Measurements from ENCODE around the gene TEX52.
"Not testable (repeated sequence)": the region's sequence is repeated elsewhere in the genome, so short reads cannot be mapped to it uniquely, and the experiment has no call there.

TEX52 gene

DNA sequence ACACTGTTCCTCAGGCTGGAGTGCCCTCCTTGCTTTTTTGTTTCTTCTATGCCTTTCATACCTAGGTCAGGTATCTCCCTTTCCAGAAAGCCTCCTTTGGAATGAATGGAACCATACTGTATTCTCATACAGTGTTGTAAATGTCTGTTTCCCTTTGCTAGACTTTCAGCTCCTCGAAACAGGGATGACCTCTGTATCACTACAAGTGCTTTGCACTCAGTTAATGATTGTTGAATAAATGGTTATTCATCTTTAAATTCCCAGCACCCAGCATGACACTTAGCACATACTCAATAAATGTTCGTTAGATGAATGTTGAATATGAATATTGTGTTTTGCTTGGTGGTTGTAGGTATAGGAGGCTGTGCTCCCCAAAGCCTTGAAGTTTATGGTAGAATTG is 28.0 kb upstream of the TEX52 start:
- Mint-ChIP-seq H3K4me1 (peaks cover 19 to 38% of the 10 kb centered on the region in 2 donors), H3K27me3 (no peaks in the 10 kb centered on the region), H3K4me3 (no peak overlapping the region), H3K27ac (peak overlapping the region; percentile 17), H3K9me3 (peaks cover 0 to 2% of the 10 kb centered on the region in 2 donors), H3K36me3 (peaks cover 13 to 17% of the 10 kb centered on the region in 2 donors)
- DNase-seq = no peak
- no peak for ATAC-seq (replicated peaks)

DNA sequence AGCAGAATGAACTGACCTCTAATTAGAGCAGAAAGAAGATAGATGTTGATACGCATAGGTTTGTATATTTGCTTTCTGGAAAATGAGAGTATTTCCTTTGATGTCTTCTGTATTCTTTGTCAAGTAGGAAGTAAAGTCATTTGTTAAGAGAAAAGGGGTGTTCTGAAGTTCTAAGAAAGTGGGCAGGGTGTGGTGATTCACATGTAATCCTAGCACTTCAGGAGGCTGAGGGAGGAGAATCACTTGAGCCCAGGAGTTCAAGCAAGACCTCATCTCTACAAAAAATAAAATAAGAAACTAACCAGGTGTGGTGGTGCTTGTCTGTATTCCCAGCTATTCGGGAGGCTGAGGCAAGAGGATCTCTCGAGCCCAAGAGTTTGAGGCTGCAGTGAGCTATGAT is 23.0 kb upstream of the TEX52 start:
- Mint-ChIP-seq H3K4me3 (no peak overlapping the region), H3K27ac (no peak overlapping the region), H3K4me1 (peaks cover 18 to 45% of the 10 kb centered on the region in 2 donors), H3K9me3 (no peaks in the 10 kb centered on the region), H3K36me3 (peaks cover 4 to 12% of the 10 kb centered on the region in 2 donors), H3K27me3 (no peaks in the 10 kb centered on the region)
- DNase-seq = no peak
- ATAC-seq (replicated peaks) = no peak

DNA sequence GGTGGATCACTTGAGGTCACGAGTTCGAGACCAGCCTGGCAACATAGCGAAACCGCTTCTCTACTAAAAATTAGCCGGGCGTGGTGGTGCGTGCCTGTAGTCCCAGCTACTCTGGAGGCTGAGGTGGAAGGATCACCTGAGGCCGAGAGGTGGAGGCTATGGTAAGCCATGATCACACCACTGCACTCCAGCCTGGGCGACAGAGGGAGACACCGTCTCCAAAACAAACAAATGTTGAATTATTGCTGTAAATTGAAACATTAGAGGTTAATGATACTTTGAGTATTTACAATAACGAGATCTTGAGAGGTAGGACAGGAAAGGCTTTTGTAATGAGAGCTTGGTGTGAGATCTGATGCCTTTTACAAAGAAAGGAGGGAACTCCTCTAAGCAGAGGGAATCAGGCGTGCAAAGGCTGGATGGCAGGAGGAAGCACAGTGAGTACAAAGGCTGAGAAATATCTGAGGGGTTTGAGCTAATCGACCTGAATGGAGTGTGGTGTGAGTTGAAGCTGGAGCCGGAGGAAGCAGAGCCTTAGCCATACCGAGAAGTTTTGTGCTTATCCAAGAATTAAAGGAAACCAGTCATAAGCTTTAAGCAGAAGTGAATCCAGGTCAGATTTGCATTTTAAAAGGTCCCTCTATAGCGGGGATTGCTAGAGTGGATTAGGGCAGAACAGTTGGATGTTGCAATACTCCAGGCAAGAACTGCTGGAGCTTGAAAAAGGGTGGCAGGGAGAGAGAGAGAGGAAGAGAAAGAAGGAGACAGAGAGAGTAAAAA is 21.3 kb upstream of the TEX52 start:
- H3K4me1 Mint-ChIP-seq = peaks cover 14 to 32% of the 10 kb centered on the region in 2 donors
- DNase-seq (no peak), ATAC-seq (replicated peaks) (peak; percentile 72 to 74)
- H3K27ac Mint-ChIP-seq = peak overlapping the region; percentile 98
- H3K9me3 Mint-ChIP-seq = no peaks in the 10 kb centered on the region
- peak overlapping the region; percentile 94 to 97 for H3K4me3 Mint-ChIP-seq
- no peaks in the 10 kb centered on the region for H3K27me3 Mint-ChIP-seq
- peaks cover 4 to 7% of the 10 kb centered on the region in 2 donors for H3K36me3 Mint-ChIP-seq

DNA sequence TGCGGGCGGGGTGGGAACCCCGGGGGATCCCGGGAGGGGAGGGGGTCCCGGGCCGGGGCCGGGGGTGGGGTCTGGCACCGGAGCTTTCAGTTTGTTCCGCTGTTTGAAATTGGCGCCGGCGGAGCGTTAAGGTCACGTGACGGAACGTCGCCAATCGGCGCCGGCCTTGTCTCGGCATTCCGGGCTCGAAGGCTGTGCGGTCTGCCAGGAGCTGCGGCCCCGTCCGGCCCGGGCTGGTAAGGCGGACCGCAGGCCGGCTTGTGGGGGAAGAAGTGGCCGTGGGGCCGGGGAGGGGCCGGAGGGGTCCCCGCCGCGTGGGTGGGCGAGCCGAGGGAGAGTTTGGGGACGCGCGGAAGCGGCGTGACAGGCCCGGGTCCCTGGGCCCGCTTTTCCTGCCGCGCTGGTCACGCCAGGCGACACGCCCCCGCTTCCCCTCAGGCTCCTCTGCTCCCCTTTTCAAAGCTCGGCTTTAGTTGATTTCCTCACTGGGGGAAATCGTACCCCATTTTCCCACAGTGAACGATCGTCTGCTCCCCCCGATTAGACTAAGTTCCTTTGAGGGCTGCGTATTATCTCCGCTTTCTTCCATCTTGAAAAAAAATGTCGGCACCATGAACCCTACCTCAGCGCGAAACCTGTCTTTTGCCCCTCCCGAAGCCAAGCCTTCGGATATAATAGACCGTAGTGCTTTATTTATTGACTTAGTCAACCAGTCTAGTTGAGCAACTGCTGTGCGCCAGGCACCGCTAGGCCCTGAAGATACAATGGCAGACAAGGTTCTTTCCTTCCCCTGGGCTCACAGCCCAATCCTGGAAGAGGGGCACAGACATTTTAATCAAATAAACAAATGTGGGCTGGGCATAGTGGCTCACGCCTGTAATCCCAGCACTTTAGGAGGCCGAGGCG is 20.5 kb upstream of the TEX52 start, which contains the start of the genes FOXM1 and RHNO1:
FOXM1 (minus strand) TSS at position 128 of the 906 bp plus-strand sequence. CDS start 2,696 bp downstream, outside the sequence.
RHNO1 (plus strand) TSS at position 177 of the 906 bp plus-strand sequence. CDS start 8,144 bp downstream, outside the sequence.
- Mint-ChIP-seq H3K36me3 (peaks cover 4 to 7% of the 10 kb centered on the region in 2 donors), H3K9me3 (no peaks in the 10 kb centered on the region), H3K27ac (peak within 1 kb of the TSS; percentile 98), H3K4me3 (peak within 1 kb of the TSS; percentile 94 to 97), H3K4me1 (peaks cover 14 to 32% of the 10 kb centered on the region in 2 donors), H3K27me3 (no peaks in the 10 kb centered on the region)
- ATAC-seq (replicated peaks) (peak; percentile 82 to 85), DNase-seq (peak; percentile 81)

DNA sequence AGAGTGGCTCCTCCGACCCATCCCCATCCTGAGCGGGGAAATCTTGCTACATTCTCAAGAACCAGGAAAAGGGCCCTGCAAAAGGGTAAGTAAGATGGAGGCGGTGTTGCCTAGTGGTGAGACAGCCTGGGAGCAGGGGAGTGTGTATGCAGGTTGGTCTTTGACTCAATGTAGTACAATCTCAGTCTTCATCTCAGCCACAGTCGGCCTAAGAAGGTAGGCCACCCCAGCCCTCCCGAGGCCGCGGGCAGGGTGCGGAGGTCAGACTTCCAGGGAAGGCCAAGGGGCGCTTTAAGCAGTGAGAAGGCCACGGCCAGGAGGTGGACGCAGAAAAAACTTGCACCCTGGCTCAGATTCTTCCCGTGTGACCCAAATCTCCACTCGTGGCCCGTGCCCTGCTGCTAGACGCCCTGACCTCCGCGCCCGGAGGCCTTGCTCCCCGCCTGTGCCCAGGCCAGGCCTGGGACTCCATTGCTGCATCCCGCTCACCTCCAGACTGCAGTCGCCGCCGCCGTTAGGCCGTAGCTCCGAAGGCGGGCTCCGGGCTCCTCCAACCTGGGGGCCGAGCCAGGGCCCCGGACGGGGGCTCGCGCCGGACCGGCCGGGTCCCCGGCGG is 19.7 kb upstream of the TEX52 start:
- Mint-ChIP-seq H3K4me3 (peak overlapping the region; percentile 84 to 97), H3K9me3 (no peaks in the 10 kb centered on the region), H3K27me3 (no peaks in the 10 kb centered on the region), H3K27ac (peak overlapping the region; percentile 85), H3K36me3 (peaks cover 4 to 7% of the 10 kb centered on the region in 2 donors), H3K4me1 (peaks cover 14 to 32% of the 10 kb centered on the region in 2 donors)
- DNase-seq (peak; percentile 20), ATAC-seq (replicated peaks) (peak; percentile 61 to 68)

DNA sequence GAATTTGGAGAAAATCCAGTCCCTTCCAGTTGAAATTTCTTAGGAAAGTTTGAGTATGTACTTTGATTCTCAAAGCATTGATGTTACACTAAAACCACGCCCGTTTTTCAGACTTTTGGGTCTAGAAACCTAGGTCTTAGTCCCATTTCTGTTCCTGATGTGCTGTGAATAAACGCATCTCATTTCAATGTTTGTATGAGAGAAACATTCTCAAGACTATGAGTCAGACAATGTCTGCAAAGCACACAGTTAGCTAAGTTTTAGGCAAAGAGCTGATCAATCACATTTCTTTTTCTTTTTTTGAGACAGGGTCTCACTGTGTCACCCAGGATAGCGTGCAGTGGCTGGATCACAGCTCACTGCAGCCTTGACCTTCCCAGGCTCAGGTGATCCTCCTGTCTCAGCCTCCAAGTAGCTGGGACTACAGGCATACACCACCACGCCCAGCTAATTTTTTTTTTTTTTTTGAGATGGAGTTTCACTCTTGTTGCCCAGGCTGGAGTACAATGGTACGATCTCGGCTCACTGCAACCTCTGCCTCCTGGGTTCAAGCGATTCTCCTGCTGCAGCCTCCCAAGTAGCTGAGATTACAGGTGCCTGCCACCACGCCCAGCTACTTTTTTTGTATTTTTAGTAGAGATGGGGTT is 12.3 kb upstream of the TEX52 start:
- H3K4me1 Mint-ChIP-seq; H3K27me3 Mint-ChIP-seq; H3K9me3 Mint-ChIP-seq; H3K27ac Mint-ChIP-seq; H3K4me3 Mint-ChIP-seq; ATAC-seq (replicated peaks); DNase-seq; H3K36me3 Mint-ChIP-seq: not testable (repeated sequence)

DNA sequence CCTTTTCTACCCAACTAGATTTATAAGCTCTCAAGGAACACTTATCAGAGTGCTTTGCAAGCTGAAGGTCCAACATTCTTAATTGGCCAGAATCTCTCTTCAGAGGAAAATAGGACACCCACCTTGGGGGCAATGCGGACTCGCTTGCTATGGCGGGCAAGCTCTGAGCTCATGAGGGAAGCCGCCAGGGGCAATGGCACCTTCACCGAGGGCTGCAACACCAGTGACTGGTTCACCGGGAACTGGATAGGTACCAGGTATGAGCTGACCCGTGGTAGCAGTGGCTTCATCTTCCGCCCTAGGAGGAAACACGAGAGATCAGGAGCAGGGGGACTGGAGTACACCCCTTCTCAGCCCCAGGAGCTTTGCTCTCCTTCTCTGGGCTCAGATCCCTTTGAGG is 7.4 kb upstream of the TEX52 start:
- Mint-ChIP-seq H3K36me3 (peaks cover 13 to 21% of the 10 kb centered on the region in 2 donors), H3K9me3 (no peaks in the 10 kb centered on the region), H3K27me3 (no peaks in the 10 kb centered on the region), H3K27ac (no peak overlapping the region), H3K4me3 (no peak overlapping the region), H3K4me1 (no peaks in the 10 kb centered on the region)
- DNase-seq = no peak
- ATAC-seq (replicated peaks) = no peak

DNA sequence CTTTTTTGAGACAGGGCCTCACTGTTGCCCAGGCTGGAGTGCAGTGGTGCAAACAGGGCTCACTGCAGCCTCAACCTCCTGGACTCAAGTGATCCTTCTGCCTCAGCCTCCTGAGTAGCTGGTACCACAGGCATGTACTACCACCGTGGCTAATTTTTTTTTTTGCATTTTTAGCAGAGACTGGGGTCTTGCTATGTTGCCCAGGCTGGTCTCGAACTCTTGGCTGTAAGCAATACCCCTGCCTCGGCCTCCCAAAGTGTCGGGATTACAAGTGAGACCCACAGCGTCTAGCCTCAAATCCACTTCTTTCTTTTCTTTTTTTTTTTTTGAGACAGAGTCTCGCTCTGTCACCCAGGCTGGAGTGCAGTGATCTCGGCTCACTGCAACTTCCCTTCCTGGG is 6.6 kb upstream of the TEX52 start:
- not testable (repeated sequence) for H3K9me3 Mint-ChIP-seq; H3K4me3 Mint-ChIP-seq; DNase-seq; H3K27ac Mint-ChIP-seq; H3K4me1 Mint-ChIP-seq; ATAC-seq (replicated peaks); H3K27me3 Mint-ChIP-seq
- H3K36me3 Mint-ChIP-seq = peaks cover 15 to 26% of the 10 kb centered on the region in 2 donors

DNA sequence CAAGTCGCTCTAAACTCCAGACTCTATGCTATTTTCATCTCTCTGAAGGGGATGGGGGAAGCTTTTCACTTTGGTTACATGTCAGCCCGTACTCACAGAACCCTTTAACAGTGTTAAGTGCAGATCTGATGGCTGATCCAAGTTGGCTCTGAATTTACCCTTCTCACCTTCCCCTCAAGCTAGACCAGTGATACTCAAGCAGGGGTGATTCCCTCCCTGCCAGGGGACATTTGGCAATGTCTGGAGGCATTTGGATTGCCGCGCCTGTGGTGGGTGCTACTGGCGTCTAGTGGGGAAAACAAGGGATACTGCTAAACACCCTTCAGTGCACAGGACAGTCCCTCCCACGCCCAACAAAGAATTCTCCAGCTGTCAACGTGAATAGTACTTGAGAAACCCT is 6.0 kb upstream of the TEX52 start:
- no peak overlapping the region for H3K27ac Mint-ChIP-seq
- H3K36me3 Mint-ChIP-seq = peaks cover 15 to 29% of the 10 kb centered on the region in 2 donors
- no peaks in the 10 kb centered on the region for H3K4me1 Mint-ChIP-seq
- H3K9me3 Mint-ChIP-seq = no peaks in the 10 kb centered on the region
- H3K27me3 Mint-ChIP-seq = no peaks in the 10 kb centered on the region
- ATAC-seq (replicated peaks) (no peak), DNase-seq (no peak)
- H3K4me3 Mint-ChIP-seq = no peak overlapping the region

DNA sequence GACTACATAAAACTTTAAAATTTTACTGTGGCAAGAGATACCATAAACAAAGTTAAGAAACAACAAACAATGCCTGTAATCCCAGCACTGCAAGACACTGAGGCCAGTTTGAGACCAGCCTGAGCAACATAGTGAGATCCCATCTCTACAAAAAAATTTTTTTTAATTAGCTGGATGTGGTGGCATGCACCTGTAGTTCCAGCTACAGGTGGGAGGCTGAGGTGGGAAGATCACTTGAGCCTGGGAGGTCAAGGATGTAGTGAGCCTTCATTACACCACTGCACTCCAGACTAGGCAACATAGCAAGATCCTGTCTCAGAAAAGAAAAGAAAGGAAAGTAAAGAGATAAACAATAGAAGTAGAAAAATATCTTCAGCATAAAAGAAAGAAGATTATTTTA is 3.3 kb upstream of the TEX52 start:
- Mint-ChIP-seq H3K36me3 (peaks cover 17 to 31% of the 10 kb centered on the region in 2 donors), H3K4me1 (no peaks in the 10 kb centered on the region), H3K27ac (no peak overlapping the region), H3K9me3 (no peaks in the 10 kb centered on the region), H3K27me3 (no peaks in the 10 kb centered on the region), H3K4me3 (no peak overlapping the region)
- ATAC-seq (replicated peaks) (no peak), DNase-seq (no peak)

DNA sequence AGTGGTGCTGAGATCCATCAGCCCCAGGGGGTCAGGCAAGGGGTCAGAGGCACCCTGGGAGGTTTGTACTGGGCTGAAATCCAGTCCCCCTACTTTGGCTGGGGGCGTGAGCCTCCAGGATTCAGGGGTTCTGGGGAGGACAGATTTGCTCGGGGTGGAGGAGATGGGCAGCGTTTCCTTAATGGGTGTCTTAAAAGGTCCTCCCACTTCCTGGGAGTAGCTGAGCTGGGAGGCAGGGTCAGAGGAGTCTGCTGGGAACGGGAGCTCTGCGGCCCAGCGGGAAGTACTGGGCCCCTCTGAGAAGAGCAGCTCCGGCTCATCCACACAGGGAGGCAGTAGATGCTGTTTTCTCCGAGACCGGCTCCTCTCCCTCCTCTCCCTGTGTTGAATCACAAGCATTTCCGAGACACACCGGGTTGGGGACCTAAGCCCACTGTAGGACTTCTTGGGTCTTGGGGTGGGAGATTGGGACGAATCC is 2.1 kb upstream of the TEX52 start:
- H3K27ac Mint-ChIP-seq = no peak overlapping the region
- DNase-seq = no peak
- no peak for ATAC-seq (replicated peaks)
- H3K4me1 Mint-ChIP-seq = no peaks in the 10 kb centered on the region
- H3K27me3 Mint-ChIP-seq = no peaks in the 10 kb centered on the region
- H3K9me3 Mint-ChIP-seq = no peaks in the 10 kb centered on the region
- H3K4me3 Mint-ChIP-seq = no peak overlapping the region
- H3K36me3 Mint-ChIP-seq = peaks cover 21 to 37% of the 10 kb centered on the region in 2 donors

DNA sequence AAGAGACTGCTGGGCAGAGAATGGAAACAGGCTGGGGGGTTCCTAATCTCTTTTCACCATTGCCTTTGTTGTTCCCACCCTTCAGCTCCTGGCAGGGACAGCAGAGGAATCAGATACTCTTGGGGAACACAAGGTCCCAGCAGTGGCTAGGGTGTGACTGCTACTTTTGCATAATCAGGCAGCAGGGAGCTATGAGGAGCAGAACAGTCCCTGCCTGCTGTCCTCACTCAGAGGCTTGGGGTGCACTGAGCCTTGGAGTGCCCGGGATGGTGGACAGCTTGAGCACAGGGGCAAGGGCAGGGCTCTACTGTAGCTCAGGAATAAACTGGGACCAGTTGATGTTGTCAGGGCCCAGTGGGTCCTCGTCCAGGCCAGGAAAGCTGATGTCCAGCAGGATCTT is 1.5 kb upstream of the TEX52 start:
- H3K9me3 Mint-ChIP-seq = no peaks in the 10 kb centered on the region
- peaks cover 19 to 34% of the 10 kb centered on the region in 2 donors for H3K36me3 Mint-ChIP-seq
- no peak overlapping the region for H3K4me3 Mint-ChIP-seq
- peaks cover 0 to 2% of the 10 kb centered on the region in 2 donors for H3K4me1 Mint-ChIP-seq
- H3K27ac Mint-ChIP-seq = no peak overlapping the region
- ATAC-seq (replicated peaks) = no peak
- H3K27me3 Mint-ChIP-seq = no peaks in the 10 kb centered on the region
- no peak for DNase-seq

DNA sequence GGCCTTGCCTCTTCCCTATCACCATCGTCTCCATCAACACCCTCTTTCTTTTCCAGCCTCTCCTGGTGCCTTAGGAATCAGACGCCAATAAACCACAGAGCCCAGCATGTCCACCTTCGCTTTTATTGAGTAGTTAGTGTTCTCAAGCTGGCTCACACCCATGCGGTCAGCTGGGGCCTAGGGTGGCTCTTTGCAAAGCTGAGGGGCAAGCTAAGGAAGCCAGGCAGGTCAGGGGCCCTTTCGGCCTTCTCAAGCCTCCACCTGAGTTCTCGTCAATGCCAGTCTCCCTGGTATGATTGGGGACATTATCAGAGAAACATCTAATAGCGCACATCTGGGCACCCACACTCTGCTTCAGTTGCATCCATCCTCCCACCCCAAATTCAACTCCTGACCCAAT is 737 bp upstream of the TEX52 start:
- H3K4me1 Mint-ChIP-seq = peaks cover 0 to 2% of the 10 kb centered on the region in 2 donors
- no peaks in the 10 kb centered on the region for H3K9me3 Mint-ChIP-seq
- peaks cover 19 to 34% of the 10 kb centered on the region in 2 donors for H3K36me3 Mint-ChIP-seq
- no peaks in the 10 kb centered on the region for H3K27me3 Mint-ChIP-seq
- DNase-seq = no peak
- no peak for ATAC-seq (replicated peaks)
- H3K27ac Mint-ChIP-seq = no peak overlapping the region
- no peak overlapping the region for H3K4me3 Mint-ChIP-seq

Measured in stimulated activated naive B cell treated with anti-CD40 and anti-IgM and Interleukin-4, amounts not matched to agents 10 μg/mL and 1 μg/mL and 100 μg/mL, for 72 hours (primary cell).